HG03442 (cell line): Measurements from ENCODE around the gene DTL.
"Not testable (repeated sequence)": the region's sequence is repeated elsewhere in the genome, so short reads cannot be mapped to it uniquely, and the experiment has no call there.

ENCODE experiments used
- ATAC-seq: cut with Tn5 transposase; IDR thresholded peaks from one replicate; pipeline ENCODE4 v1.9.1; 2021; ENCODE audit warnings: mild to moderate bottlenecking, moderate library complexity; ENCODE audit not compliant: unreplicated experiment

DTL gene, protein sequence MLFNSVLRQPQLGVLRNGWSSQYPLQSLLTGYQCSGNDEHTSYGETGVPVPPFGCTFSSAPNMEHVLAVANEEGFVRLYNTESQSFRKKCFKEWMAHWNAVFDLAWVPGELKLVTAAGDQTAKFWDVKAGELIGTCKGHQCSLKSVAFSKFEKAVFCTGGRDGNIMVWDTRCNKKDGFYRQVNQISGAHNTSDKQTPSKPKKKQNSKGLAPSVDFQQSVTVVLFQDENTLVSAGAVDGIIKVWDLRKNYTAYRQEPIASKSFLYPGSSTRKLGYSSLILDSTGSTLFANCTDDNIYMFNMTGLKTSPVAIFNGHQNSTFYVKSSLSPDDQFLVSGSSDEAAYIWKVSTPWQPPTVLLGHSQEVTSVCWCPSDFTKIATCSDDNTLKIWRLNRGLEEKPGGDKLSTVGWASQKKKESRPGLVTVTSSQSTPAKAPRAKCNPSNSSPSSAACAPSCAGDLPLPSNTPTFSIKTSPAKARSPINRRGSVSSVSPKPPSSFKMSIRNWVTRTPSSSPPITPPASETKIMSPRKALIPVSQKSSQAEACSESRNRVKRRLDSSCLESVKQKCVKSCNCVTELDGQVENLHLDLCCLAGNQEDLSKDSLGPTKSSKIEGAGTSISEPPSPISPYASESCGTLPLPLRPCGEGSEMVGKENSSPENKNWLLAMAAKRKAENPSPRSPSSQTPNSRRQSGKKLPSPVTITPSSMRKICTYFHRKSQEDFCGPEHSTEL

DNA sequence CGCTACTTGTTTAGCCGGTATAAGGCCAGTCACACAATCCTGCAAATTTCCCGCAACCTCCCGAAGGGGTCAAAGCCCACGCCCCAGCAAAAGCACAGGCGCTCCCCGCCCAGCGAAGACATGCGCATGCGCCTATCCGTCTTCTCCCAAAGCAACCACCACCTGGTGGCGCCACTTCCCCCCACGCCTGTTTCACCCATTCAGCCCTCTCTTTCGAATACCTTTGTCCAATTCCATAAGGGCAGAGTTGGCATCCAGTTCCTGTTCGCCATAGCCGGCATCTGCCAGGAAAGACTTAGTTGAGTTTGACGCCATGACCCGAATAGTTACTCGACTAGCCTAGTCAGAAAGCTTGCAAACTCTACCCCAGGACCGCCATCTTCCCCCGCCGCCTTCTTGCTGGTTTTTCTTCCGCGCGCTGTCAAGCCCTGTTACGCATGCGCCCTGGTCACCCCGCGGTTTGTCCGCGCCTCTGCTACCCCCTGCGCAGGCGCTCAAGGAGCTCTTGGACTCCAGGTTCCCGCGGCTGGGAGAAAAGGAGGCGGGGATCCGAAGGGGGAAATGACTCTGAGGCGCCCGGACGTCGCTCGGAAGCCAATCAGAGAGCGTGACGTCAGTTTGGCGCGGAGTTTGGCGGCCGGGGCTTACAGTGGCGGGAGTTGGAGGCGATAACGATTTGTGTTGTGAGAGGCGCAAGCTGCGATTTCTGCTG lies at the start of gene DTL, which contains the start of gene INTS7:
TSS of gene DTL (plus strand) at position 626 of the 712 bp plus-strand sequence. CDS start 143 bp downstream, outside the sequence.
TSS of gene INTS7 (minus strand) at position 435 of the 712 bp plus-strand sequence. CDS start at position 315, 120 bp downstream.
- peak; percentile 66 for ATAC-seq

- no peak for ATAC-seq
Measured at GRCh38 chr1:211986628-211987254, 48.8 kb upstream of the DTL start.

DNA sequence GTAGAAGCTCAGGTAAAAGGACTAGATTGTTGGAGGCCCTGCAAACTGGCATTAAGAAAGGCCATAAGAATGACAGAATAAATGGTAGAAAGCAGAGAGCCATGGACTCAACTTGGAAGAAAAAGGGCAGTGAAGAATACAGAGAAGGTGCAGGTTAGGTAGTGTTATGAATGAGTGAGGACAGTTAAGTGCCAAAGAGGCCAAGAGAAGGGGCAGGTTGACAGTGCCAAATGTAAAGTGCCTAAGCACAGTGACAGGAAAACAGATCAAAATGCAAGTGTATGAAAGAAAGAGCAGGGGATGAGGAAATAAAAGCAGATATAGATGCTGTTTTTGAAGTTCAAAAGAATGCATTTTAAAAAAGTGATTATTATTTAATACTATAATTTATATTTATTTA lies 43.9 kb upstream of the DTL start:
- no peak for ATAC-seq

DNA sequence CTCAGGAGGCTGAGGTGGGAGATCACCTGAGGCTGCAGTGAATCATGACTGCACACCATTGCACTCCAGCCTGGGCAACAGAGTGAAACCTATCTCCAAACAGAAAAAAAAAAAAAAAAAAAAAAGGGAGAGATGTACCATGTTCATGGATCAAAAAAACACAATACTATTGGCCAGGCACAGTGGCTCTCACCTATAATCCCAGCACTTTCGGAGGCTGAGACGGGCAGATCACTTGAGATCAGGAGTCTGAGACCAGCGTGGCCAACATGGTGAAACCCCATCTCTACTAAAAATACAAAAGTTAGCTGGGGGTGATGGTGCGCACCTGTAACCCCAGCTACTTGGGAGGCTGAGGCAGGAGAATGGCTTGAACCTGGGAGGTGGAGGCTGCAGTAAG lies 38.1 kb upstream of the DTL start:
- ATAC-seq = not testable (repeated sequence)

- ATAC-seq = no peak
Measured at GRCh38 chr1:212002536-212002935, 33.0 kb upstream of the DTL start.

- ATAC-seq = no peak
Measured at GRCh38 chr1:212004895-212005608, 30.5 kb upstream of the DTL start.

DNA sequence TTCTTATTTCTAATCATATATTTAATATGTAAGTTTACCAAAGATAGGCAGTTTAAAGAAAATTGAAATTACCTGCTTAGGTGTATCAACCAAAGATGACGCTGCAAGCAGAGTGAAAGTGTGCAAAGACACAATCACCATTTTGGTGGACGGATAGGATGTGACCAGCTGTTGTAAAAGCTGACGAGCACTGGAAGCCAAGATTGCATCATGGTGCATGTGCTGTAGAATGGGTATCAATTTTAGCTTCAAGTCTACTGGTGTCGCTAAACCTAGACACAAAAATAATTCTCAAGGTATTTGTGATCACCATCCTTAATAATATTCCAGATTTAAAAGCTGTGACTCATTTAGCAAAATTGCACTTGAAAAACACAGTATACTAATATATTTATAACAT lies 28.4 kb upstream of the DTL start:
- no peak for ATAC-seq

GRCh38 chr1:212007886-212008285 lies 27.7 kb upstream of the DTL start:
- ATAC-seq = no peak

DNA sequence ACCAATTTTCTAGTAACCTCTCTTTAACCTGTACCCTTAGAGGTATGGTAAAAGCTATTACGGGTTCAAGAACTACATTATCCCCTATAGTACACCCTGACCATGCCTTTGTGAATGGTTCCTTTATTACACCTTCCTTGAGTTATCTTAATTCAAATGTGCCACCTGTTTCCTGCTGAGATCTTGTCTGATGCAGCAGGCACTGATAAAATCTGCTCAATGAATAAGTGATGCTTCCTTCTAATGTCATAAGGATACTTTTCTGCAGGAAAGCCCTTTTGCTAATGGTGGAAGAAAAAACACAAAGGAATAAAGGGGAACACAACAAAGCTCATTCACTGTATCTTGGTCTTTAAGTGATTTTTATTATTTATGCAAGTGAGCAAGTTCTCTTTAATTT lies 26.0 kb upstream of the DTL start:
- ATAC-seq = no peak

DNA sequence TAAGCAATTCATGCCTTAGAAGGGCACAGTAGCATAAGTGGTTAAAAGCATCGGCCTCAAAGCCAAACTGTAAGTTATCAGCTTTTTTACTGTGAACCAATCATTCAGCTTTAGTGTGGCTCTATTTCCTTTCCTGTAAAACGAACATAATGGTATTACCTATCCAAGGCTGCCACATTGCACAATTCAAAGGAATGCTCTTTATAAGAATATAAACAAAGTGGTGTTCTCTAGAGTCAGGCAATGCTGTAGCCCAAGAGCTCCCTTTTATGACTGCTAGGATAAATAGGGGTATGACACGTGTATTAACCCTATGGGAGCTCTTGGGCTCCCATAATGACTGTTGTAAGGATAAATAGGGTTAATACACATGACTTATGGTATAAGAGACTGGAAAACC lies 25.5 kb upstream of the DTL start:
- ATAC-seq = no peak

GRCh38 chr1:212012034-212012740 lies 23.4 kb upstream of the DTL start:
- ATAC-seq = peak; percentile 88

- ATAC-seq = no peak
Measured at GRCh38 chr1:212013672-212014071, 21.9 kb upstream of the DTL start.

- ATAC-seq = no peak
Measured at GRCh38 chr1:212020975-212021374, 14.6 kb upstream of the DTL start.

- no peak for ATAC-seq
Measured at GRCh38 chr1:212021563-212021962, 14.0 kb upstream of the DTL start.

DNA sequence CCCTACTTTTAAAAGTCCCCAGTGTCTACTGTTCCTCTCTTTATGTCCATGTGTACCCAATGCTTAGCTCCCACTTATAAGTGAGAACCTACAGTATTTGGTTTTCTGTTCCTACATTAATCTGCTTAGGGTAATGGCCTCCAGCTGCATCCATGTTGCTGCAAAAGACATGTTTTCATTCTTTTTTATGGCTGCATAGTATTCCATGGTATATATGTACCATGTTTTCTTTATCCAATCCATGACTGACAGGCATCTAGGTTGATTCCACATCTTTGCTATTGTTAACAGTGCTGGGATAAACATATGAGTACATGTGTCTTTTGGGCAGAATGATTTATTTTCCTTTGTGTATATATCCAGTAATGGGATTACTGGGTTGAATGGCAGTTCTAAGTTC lies 12.6 kb upstream of the DTL start:
- not testable (repeated sequence) for ATAC-seq

DNA sequence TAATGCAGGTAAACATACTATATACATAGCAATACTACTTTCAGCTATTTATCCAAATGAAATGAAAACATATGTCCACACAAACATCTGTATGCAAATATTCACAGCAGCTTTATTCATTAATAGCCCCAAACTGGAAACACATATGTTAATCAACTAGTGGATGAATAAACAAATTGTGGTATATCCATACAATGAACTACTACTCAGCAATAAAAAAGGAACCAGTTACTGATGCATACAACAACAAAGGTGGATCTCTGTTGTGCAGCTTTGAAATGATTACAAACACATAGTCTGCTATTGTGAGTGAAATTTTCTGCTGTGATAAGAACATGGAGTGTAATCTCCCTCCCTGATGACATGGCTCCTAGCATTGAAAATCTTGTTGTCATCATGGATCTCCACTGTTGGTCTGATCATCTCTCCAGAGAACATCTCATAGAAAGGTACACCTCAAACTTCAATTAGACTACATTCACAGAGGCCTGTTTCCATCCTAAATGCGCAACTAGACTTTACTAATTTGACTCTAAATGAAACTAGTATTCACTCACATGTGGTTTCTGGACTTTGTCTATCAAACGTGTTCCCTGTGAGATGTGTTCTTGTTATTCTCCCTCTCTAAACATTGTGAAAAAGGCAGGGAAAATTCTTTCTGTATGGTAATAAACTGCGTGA lies 10.9 kb upstream of the DTL start:
- no peak for ATAC-seq

GRCh38 chr1:212027727-212028126 lies 7.8 kb upstream of the DTL start:
- ATAC-seq = not testable (repeated sequence)

GRCh38 chr1:212030936-212031528 lies 4.5 kb upstream of the DTL start:
- no peak for ATAC-seq
